Nasal cavity respiratory epithelium epithelial cell of viscerocranial mucosa (primary cell): Measurements from ENCODE around the gene PCDHGA9. TPM values are rescaled to one million over a fixed set of nuclear protein-coding genes. Genes with fewer than 3 reads are reported as not detected.

Experiments
- total RNA-seq: library from RNA; depleted of rRNA; stranded (reverse); fragments of >200 nt; gene quantifications from 2 replicates; pipeline ENCODE4 v1.2.3, GENCODE V29; 2014

PCDHGA9 gene
- total RNA-seq, 1 donor from 2014 or later: 3.8 TPM

GRCh38 chr5:141430332-141431113 is 27.9 kb downstream of the PCDHGA9 start, which contains the start of gene PCDHGA12:
PCDHGA12 (plus strand) TSS chr5:141430507; CDS start chr5:141430760, 253 bp downstream.

Other genes starting within 250 kb of the PCDHGA9 start
- gene PCDHB7, start 230.1 kb upstream of the PCDHGA9 start, total RNA-seq: 0.07 TPM in 1 of 2 replicates, not detected in the other
- gene PCDHB8, start 225.0 kb upstream of the PCDHGA9 start, total RNA-seq: 0.57 TPM in 1 of 2 replicates, not detected in the other
- 0.07 TPM in 1 of 2 replicates, not detected in the other for gene PCDHB16, start 220.4 kb upstream of the PCDHGA9 start, total RNA-seq
- under 0.01 and 0.14 TPM in 2 replicates for gene PCDHB9, start 215.6 kb upstream of the PCDHGA9 start, total RNA-seq
- gene PCDHB10, start 210.4 kb upstream of the PCDHGA9 start, total RNA-seq: under 0.01 and 0.57 TPM in 2 replicates
- 0.34 and 0.85 TPM in 2 replicates for gene PCDHB11, start 203.2 kb upstream of the PCDHGA9 start, total RNA-seq
- under 0.01 and 0.28 TPM in 2 replicates for gene PCDHB12, start 194.1 kb upstream of the PCDHGA9 start, total RNA-seq
- gene PCDHB13, start 188.9 kb upstream of the PCDHGA9 start, total RNA-seq: under 0.01 and 0.64 TPM in 2 replicates
- 0.34 and 1.7 TPM in 2 replicates for gene PCDHB14, start 179.4 kb upstream of the PCDHGA9 start, total RNA-seq
- gene PCDHB15, start 157.4 kb upstream of the PCDHGA9 start, total RNA-seq: 0.34 and 0.50 TPM in 2 replicates
- 0.14 TPM in 1 of 2 replicates, not detected in the other for gene SLC25A2, start 98.7 kb upstream of the PCDHGA9 start, total RNA-seq
- gene TAF7, start 82.0 kb upstream of the PCDHGA9 start, total RNA-seq: 84.6 and 94.3 TPM in 2 replicates
- gene PCDHGA1, start 72.3 kb upstream of the PCDHGA9 start, total RNA-seq: under 0.01 and 0.43 TPM in 2 replicates
- gene PCDHGA2, start 64.0 kb upstream of the PCDHGA9 start, total RNA-seq: 0.34 and 1.00 TPM in 2 replicates
- under 0.01 and 0.36 TPM in 2 replicates for gene PCDHGA3, start 58.9 kb upstream of the PCDHGA9 start, total RNA-seq
- gene PCDHGB1, start 52.7 kb upstream of the PCDHGA9 start, total RNA-seq: 0.34 and 1.6 TPM in 2 replicates
- gene PCDHGA4, start 47.8 kb upstream of the PCDHGA9 start, total RNA-seq: under 0.01 and 1.8 TPM in 2 replicates
- under 0.01 and 1.7 TPM in 2 replicates for gene PCDHGB2, start 42.8 kb upstream of the PCDHGA9 start, total RNA-seq
- gene PCDHGA5, start 38.6 kb upstream of the PCDHGA9 start, total RNA-seq: under 0.01 and 0.64 TPM in 2 replicates
- gene PCDHGB3, start 32.5 kb upstream of the PCDHGA9 start, total RNA-seq: 0.34 and 2.1 TPM in 2 replicates
- gene PCDHGA6, start 28.9 kb upstream of the PCDHGA9 start, total RNA-seq: under 0.01 and 1.1 TPM in 2 replicates
- under 0.01 and 1.8 TPM in 2 replicates for gene PCDHGA7, start 20.0 kb upstream of the PCDHGA9 start, total RNA-seq
- gene PCDHGB4, start 15.1 kb upstream of the PCDHGA9 start, total RNA-seq: 3.1 and 8.0 TPM in 2 replicates
- 0.34 and 1.3 TPM in 2 replicates for gene PCDHGA8, start 10.1 kb upstream of the PCDHGA9 start, total RNA-seq
- gene PCDHGB5, start 4.8 kb upstream of the PCDHGA9 start, total RNA-seq: 4.8 and 14.0 TPM in 2 replicates
- 0.68 and 4.0 TPM in 2 replicates for gene PCDHGB6, start 5.2 kb downstream of the PCDHGA9 start, total RNA-seq
- 1.7 and 7.5 TPM in 2 replicates for gene PCDHGA10, start 10.2 kb downstream of the PCDHGA9 start, total RNA-seq
- 1.4 and 9.3 TPM in 2 replicates for gene PCDHGB7, start 14.9 kb downstream of the PCDHGA9 start, total RNA-seq
- gene PCDHGA11, start 18.3 kb downstream of the PCDHGA9 start, total RNA-seq: 2.1 and 5.3 TPM in 2 replicates
- 0.68 and 2.2 TPM in 2 replicates for gene PCDHGA12, start 27.7 kb downstream of the PCDHGA9 start, total RNA-seq
- gene PCDHGC3, start 73.2 kb downstream of the PCDHGA9 start, total RNA-seq: 17.1 and 38.5 TPM in 2 replicates
- gene PCDHGC4, start 82.3 kb downstream of the PCDHGA9 start, total RNA-seq: 0.34 and 1.2 TPM in 2 replicates
- gene PCDHGC5, start 86.3 kb downstream of the PCDHGA9 start, total RNA-seq: 0.34 and 1.1 TPM in 2 replicates
- gene DIAPH1, start 216.2 kb downstream of the PCDHGA9 start, total RNA-seq: 58.1 and 114 TPM in 2 replicates
- gene HDAC3, start 234.1 kb downstream of the PCDHGA9 start, total RNA-seq: 48.0 and 64.6 TPM in 2 replicates
- gene RELL2, start 234.2 kb downstream of the PCDHGA9 start, total RNA-seq: 12.7 and 16.1 TPM in 2 replicates
- 11.3 and 14.8 TPM in 2 replicates for gene FCHSD1, start 248.6 kb downstream of the PCDHGA9 start, total RNA-seq